Mononuclear cell (primary cell): ENCODE results near the gene ANKRD23. TPM values are rescaled to one million over a fixed set of nuclear protein-coding genes. Genes with fewer than 3 reads are reported as not detected.

ENCODE experiments used
- H3K27me3 ChIP-seq: 2 replicates; pipeline ENCODE4 v1.6.0; 2011; ENCODE audit warnings: low read length, control low read depth; ENCODE audit not compliant: insufficient read depth
- H3K4me1 ChIP-seq: 2 replicates; pipeline ENCODE4 v1.5.1; 2011; ENCODE audit warnings: mild to moderate bottlenecking, low read length, control low read depth; ENCODE audit not compliant: insufficient read depth
- H3K4me3 ChIP-seq: 2 replicates; pipeline ENCODE4 v1.5.1; 2011; ENCODE audit warnings: mild to moderate bottlenecking, low read length, moderate library complexity
- H3K9me3 ChIP-seq: 2 replicates; pipeline ENCODE4 v1.5.1; 2011; ENCODE audit warnings: low read depth, mild to moderate bottlenecking, control low read depth, low read length
- total RNA-seq: library from RNA; depleted of rRNA; stranded (reverse); fragments of >200 nt; gene quantifications from one replicate; pipeline ENCODE4 v1.2.3, GENCODE V29; 2012

ANKRD23 gene
- total RNA-seq, 1 donor, result 2.2 TPM

GRCh38 chr2:96824079-96824870, 19.5 kb downstream of the ANKRD23 start:
- H3K27me3 ChIP-seq, result no peaks in the 10 kb centered on the region
- no peak overlapping the region for H3K4me3 ChIP-seq
- H3K9me3 ChIP-seq, result no peaks in the 10 kb centered on the region
- peaks cover 21% of the 10 kb centered on the region for H3K4me1 ChIP-seq

- no peaks in the 10 kb centered on the region for H3K9me3 ChIP-seq
- peaks cover 32% of the 10 kb centered on the region for H3K4me1 ChIP-seq
- no peaks in the 10 kb centered on the region for H3K27me3 ChIP-seq
- H3K4me3 ChIP-seq, result no peak overlapping the region
These were observed 20.6 kb downstream of the ANKRD23 start for GRCh38 chr2:96823198-96823597.

- Histone ChIP-seq H3K4me1 (peaks cover 36% of the 10 kb centered on the region), H3K27me3 (no peaks in the 10 kb centered on the region)
These were observed 21.0 kb downstream of the ANKRD23 start for GRCh38 chr2:96822786-96823185.

GRCh38 chr2:96821113-96821675, 22.6 kb downstream of the ANKRD23 start:
- no peaks in the 10 kb centered on the region for H3K9me3 ChIP-seq

More at GRCh38 chr2:96822786-96823185, 21.0 kb downstream of the ANKRD23 start:
- Histone ChIP-seq H3K9me3 (no peaks in the 10 kb centered on the region), H3K4me3 (no peak overlapping the region)

GRCh38 chr2:96819876-96820511, 23.8 kb downstream of the ANKRD23 start:
- H3K4me3 ChIP-seq, result no peak overlapping the region
- H3K9me3 ChIP-seq, result no peaks in the 10 kb centered on the region
- no peaks in the 10 kb centered on the region for H3K27me3 ChIP-seq
- H3K4me1 ChIP-seq, result peaks cover 49% of the 10 kb centered on the region

More at GRCh38 chr2:96821113-96821675, 22.6 kb downstream of the ANKRD23 start:
- H3K27me3 ChIP-seq, result no peaks in the 10 kb centered on the region
- peaks cover 44% of the 10 kb centered on the region for H3K4me1 ChIP-seq
- no peak overlapping the region for H3K4me3 ChIP-seq

- Histone ChIP-seq H3K9me3 (no peaks in the 10 kb centered on the region), H3K27me3 (no peaks in the 10 kb centered on the region), H3K4me3 (no peak overlapping the region), H3K4me1 (peaks cover 49% of the 10 kb centered on the region)
These were observed 24.5 kb downstream of the ANKRD23 start for GRCh38 chr2:96819128-96819875.

GRCh38 chr2:96817882-96818281, 25.9 kb downstream of the ANKRD23 start:
- peaks cover 49% of the 10 kb centered on the region for H3K4me1 ChIP-seq
- H3K4me3 ChIP-seq, result no peak overlapping the region
- H3K9me3 ChIP-seq, result no peaks in the 10 kb centered on the region
- H3K27me3 ChIP-seq, result no peaks in the 10 kb centered on the region

- Histone ChIP-seq H3K27me3 (no peaks in the 10 kb centered on the region), H3K4me1 (peaks cover 49% of the 10 kb centered on the region), H3K9me3 (no peaks in the 10 kb centered on the region), H3K4me3 (peak overlapping the region; percentile 77)
These were observed 26.8 kb downstream of the ANKRD23 start for GRCh38 chr2:96816836-96817702.

GRCh38 chr2:96816127-96816835, 27.5 kb downstream of the ANKRD23 start, which contains the start of gene CNNM3:
Gene CNNM3, plus strand, starts transcription at chr2:96816268. Its CDS starts 10 bp downstream, at chr2:96816278.
- H3K4me3 ChIP-seq, result peak within 1 kb of the TSS; percentile 77
- H3K4me1 ChIP-seq, result peaks cover 48% of the 10 kb centered on the region
- H3K9me3 ChIP-seq, result no peaks in the 10 kb centered on the region
- H3K27me3 ChIP-seq, result no peaks in the 10 kb centered on the region

GRCh38 chr2:96815326-96816126, 28.3 kb downstream of the ANKRD23 start:
- Histone ChIP-seq H3K27me3 (no peaks in the 10 kb centered on the region), H3K4me1 (peaks cover 41% of the 10 kb centered on the region), H3K9me3 (no peaks in the 10 kb centered on the region), H3K4me3 (peak overlapping the region; percentile 77)

- H3K4me1 ChIP-seq, result peaks cover 22% of the 10 kb centered on the region
- H3K9me3 ChIP-seq, result no peaks in the 10 kb centered on the region
- H3K27me3 ChIP-seq, result no peaks in the 10 kb centered on the region
- no peak overlapping the region for H3K4me3 ChIP-seq
These were observed 30.2 kb downstream of the ANKRD23 start for GRCh38 chr2:96813656-96814055.

GRCh38 chr2:96811917-96812316, 31.9 kb downstream of the ANKRD23 start:
- H3K4me1 ChIP-seq, result peaks cover 16% of the 10 kb centered on the region
- no peaks in the 10 kb centered on the region for H3K9me3 ChIP-seq
- no peaks in the 10 kb centered on the region for H3K27me3 ChIP-seq
- H3K4me3 ChIP-seq, result no peak overlapping the region

- H3K4me1 ChIP-seq, result peaks cover 20% of the 10 kb centered on the region
- no peak overlapping the region for H3K4me3 ChIP-seq
- H3K9me3 ChIP-seq, result no peaks in the 10 kb centered on the region
- no peaks in the 10 kb centered on the region for H3K27me3 ChIP-seq
These were observed 33.0 kb downstream of the ANKRD23 start for GRCh38 chr2:96810783-96811192.
